OCI-LY1 (cell line): ENCODE data around the gene STRN4.

Experiments
- H2AFZ ChIP-seq: fragments of 200-600 bp; sonication (generic), shearing (Covaris generic); 2 replicates; pipeline ENCODE4 v1.6.0; 2014; ENCODE audit warnings: antibody characterized with exemption, mild to moderate bottlenecking, low read length
- H3F3A ChIP-seq: fragments of 200-600 bp; sonication (generic), shearing (Covaris generic); 2 replicates; pipeline ENCODE4 v1.6.0; 2014; ENCODE audit warnings: mild to moderate bottlenecking, antibody characterized with exemption, low read length, moderate library complexity; ENCODE audit not compliant: insufficient read depth
- H3K27ac ChIP-seq: fragments of 200-600 bp; sonication (generic); 2 replicates; pipeline ENCODE4 v1.5.1; 2014; ENCODE audit warnings: low read length, mixed run types, mild to moderate bottlenecking, low read depth; ENCODE audit not compliant: poor library complexity, severe bottlenecking
- H3K27me3 ChIP-seq: fragments of 200-600 bp; sonication (generic); 2 replicates; pipeline ENCODE4 v1.6.0; 2014; ENCODE audit warnings: antibody characterized with exemption, mild to moderate bottlenecking, low read length, moderate library complexity; ENCODE audit not compliant: insufficient read depth
- H3K36me3 ChIP-seq: fragments of 200-600 bp; sonication (generic); 2 replicates; pipeline ENCODE4 v1.6.1; 2014; ENCODE audit warnings: mild to moderate bottlenecking, antibody characterized with exemption, low read length, moderate library complexity, mixed read lengths; ENCODE audit not compliant: insufficient read depth
- H3K4me1 ChIP-seq: fragments of 200-600 bp; sonication (generic); 2 replicates; pipeline ENCODE4 v1.5.1; 2014; ENCODE audit warnings: mild to moderate bottlenecking, low read length, moderate library complexity; ENCODE audit not compliant: insufficient read depth, severe bottlenecking
- H3K4me2 ChIP-seq: fragments of 200-600 bp; sonication (generic), shearing (Covaris generic); 2 replicates; pipeline ENCODE4 v1.6.1; 2014; ENCODE audit warnings: low read length
- H3K4me3 ChIP-seq: fragments of 200-600 bp; sonication (generic); 2 replicates; pipeline ENCODE4 v1.5.1; 2014; ENCODE audit warnings: low read length, low read depth, mild to moderate bottlenecking, mixed read lengths; ENCODE audit not compliant: poor library complexity, severe bottlenecking
- H3K79me2 ChIP-seq: fragments of 200-600 bp; shearing (Covaris generic); 2 replicates; pipeline ENCODE4 v1.6.1; 2016; ENCODE audit warnings: mixed run types, low read length, mixed read lengths; ENCODE audit not compliant: insufficient read depth
- H3K9ac ChIP-seq: fragments of 200-600 bp; sonication (generic), shearing (Covaris generic); 2 replicates; pipeline ENCODE4 v1.6.1; 2014; ENCODE audit warnings: mild to moderate bottlenecking, low read length, mixed read lengths
- H3K9me2 ChIP-seq: fragments of 200-600 bp; sonication (generic), shearing (Covaris generic); 2 replicates; pipeline ENCODE4 v1.6.1; 2014; ENCODE audit warnings: low read depth, mild to moderate bottlenecking, low read length, mixed read lengths
- H3K9me3 ChIP-seq: fragments of 200-600 bp; shearing (Covaris generic); 2 replicates; pipeline ENCODE4 v1.6.1; 2014; ENCODE audit warnings: low read length, mixed read lengths
- H4K20me1 ChIP-seq: fragments of 200-600 bp; sonication (generic), shearing (Covaris generic); 2 replicates; pipeline ENCODE4 v1.6.0; 2016; ENCODE audit warnings: mild to moderate bottlenecking, low read length; ENCODE audit not compliant: insufficient read depth
- EZH2 ChIP-seq: fragments of 200-600 bp; sonication (generic), shearing (Covaris generic); IDR thresholded peaks from 2 replicates; pipeline ENCODE4 v1.8.0; 2017; ENCODE audit warnings: borderline replicate concordance, mixed run types, mild to moderate bottlenecking, antibody characterized with exemption, low read length, moderate library complexity, mixed read lengths
- TF ChIP-seq, protein P1 (sequence below): fragments of 200-600 bp; sonication (generic), shearing (Covaris generic); IDR thresholded peaks from 2 replicates; pipeline ENCODE4 v1.5.1; 2017; ENCODE audit warnings: mild to moderate bottlenecking, antibody characterized with exemption, low read length, moderate library complexity, mixed read lengths

STRN4 gene

GRCh38 chr19:46723471-46723870, 22.8 kb downstream of the STRN4 start:
- Histone ChIP-seq H3K4me3 (no peak overlapping the region), H3K27ac (no peak overlapping the region), H3K9ac (no peak overlapping the region), H3K4me2 (no peak overlapping the region), H3K27me3 (no peaks in the 10 kb centered on the region), H3K9me2 (no peaks in the 10 kb centered on the region), H2AFZ (no peak overlapping the region), H4K20me1 (no peaks in the 10 kb centered on the region), H3K9me3 (no peaks in the 10 kb centered on the region), H3K36me3 (peaks cover 83% of the 10 kb centered on the region), H3K4me1 (peaks cover 48% of the 10 kb centered on the region), H3K79me2 (no peaks in the 10 kb centered on the region), H3F3A (no peaks in the 10 kb centered on the region)
- no peak for TF ChIP-seq EZH2
- TF ChIP-seq, protein P1, sequence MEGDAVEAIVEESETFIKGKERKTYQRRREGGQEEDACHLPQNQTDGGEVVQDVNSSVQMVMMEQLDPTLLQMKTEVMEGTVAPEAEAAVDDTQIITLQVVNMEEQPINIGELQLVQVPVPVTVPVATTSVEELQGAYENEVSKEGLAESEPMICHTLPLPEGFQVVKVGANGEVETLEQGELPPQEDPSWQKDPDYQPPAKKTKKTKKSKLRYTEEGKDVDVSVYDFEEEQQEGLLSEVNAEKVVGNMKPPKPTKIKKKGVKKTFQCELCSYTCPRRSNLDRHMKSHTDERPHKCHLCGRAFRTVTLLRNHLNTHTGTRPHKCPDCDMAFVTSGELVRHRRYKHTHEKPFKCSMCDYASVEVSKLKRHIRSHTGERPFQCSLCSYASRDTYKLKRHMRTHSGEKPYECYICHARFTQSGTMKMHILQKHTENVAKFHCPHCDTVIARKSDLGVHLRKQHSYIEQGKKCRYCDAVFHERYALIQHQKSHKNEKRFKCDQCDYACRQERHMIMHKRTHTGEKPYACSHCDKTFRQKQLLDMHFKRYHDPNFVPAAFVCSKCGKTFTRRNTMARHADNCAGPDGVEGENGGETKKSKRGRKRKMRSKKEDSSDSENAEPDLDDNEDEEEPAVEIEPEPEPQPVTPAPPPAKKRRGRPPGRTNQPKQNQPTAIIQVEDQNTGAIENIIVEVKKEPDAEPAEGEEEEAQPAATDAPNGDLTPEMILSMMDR = no peak

- peaks cover 78% of the 10 kb centered on the region for H3K36me3 ChIP-seq
- no peaks in the 10 kb centered on the region for H3K79me2 ChIP-seq
- no peak overlapping the region for H3K9ac ChIP-seq
- no peaks in the 10 kb centered on the region for H4K20me1 ChIP-seq
- H3K4me1 ChIP-seq = peaks cover 52% of the 10 kb centered on the region
- 0 out of 2 replicates have a peak, but pooled peaks cover 2% of the 10 kb centered on the region for H3F3A ChIP-seq
- H3K9me3 ChIP-seq = no peaks in the 10 kb centered on the region
- TF ChIP-seq, protein P1 = no peak
- TF ChIP-seq EZH2 = no peak
- peak overlapping the region; percentile 51 for H3K27ac ChIP-seq
- H3K4me3 ChIP-seq = no peak overlapping the region
- H3K9me2 ChIP-seq = no peaks in the 10 kb centered on the region
- no peak overlapping the region for H3K4me2 ChIP-seq
- H2AFZ ChIP-seq = no peak overlapping the region
- no peaks in the 10 kb centered on the region for H3K27me3 ChIP-seq
Measured at GRCh38 chr19:46723023-46723461, 23.2 kb downstream of the STRN4 start.

DNA sequence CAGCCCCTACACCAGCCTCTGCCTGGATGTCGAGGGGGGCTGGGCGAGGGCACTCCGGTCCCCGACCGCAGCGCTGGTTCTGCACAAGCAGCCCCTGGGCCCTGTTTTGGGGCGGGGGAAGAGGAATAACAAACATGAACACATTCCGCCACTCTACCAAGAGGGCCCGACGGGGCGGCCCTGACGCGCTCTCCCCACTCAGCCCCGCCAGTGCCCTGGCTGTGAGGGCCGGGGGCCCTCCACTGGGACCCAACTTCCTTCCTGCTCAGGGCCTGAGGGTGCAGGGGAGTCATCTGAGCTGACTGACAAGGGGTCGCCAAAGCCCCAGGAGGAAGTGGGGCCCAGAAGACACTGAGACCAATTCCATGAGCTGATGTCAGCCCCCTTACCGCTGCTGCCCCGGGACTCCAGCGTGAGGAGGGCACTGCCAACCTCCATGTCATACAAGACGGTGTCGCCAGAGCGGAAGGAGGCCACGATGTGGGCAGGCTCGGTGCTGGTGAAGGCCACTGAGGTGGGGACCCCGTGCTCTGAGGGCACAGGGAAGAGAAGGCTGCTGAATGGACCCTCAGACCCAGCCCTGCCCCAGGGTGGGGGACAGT, 23.7 kb downstream of the STRN4 start:
- Histone ChIP-seq H3K4me3 (no peak overlapping the region), H3K36me3 (peaks cover 73% of the 10 kb centered on the region), H4K20me1 (no peaks in the 10 kb centered on the region), H3K79me2 (no peaks in the 10 kb centered on the region), H3K9me2 (no peaks in the 10 kb centered on the region), H3K9ac (no peak overlapping the region), H3K27me3 (no peaks in the 10 kb centered on the region), H3K4me2 (no peak overlapping the region), H3K27ac (peak overlapping the region; percentile 51), H2AFZ (no peak overlapping the region), H3K4me1 (peaks cover 57% of the 10 kb centered on the region), H3K9me3 (no peaks in the 10 kb centered on the region), H3F3A (0 out of 2 replicates have a peak, but pooled peaks cover 5% of the 10 kb centered on the region)
- TF ChIP-seq, protein P1 = no peak
- TF ChIP-seq EZH2 = no peak
